Stimulated activated CD8-positive, alpha-beta memory T cell treated with anti-CD3 and anti-CD28 coated beads, Interleukin-15, amount 100 ng/mL, for 4 hours (primary cell): Measurements from ENCODE around the gene ADAMTSL3.

Experiments used
- DNase-seq, 2 donors: peaks; one replicate each; pipeline ENCODE4 v3.0.0-alpha.2; 2020; ENCODE audit warnings: low read depth in 2 of 2

Gene ADAMTSL3

DNA sequence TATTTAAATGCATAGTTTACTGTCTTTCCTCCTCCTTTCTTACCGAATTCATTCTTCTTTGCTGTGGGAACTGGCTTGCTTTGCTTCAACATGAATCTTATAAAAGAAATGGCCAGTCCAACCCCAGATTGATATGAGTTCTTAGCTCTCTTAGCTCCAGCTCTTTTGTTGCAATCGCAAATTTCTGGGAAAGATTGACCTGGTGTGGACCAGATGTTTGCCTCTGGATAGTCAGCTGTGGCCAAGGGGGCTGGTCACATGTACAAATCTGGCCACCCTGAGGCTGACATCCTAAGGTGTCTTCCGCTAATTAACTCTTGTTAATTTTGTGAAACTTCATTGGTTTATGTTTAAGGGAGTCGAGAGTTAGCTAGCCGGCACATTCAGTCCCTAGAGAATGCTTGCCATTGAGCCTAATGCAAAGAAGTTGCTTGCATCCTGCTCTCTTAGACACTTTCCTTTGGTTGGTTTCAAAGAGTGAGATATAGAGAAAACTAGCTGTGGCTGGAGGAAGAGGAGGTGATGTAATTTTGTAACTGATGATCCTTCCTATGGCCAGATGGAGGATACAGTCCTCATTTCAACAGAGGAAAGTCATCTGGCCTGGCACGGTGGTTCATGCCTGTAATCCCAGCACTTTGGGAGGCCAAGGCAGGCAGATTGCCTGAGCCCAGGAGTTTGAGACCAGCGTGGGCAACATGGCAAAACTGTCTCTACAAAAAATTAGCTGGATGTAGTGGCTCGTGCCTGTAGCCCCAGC, 162.4 kb downstream of the ADAMTSL3 start:
- no peak for DNase-seq

GRCh38 chr15:83818591-83818990, 164.7 kb downstream of the ADAMTSL3 start:
- no peak for DNase-seq

- no peak for DNase-seq
These were observed 176.5 kb downstream of the ADAMTSL3 start for GRCh38 chr15:83830381-83830780.

- DNase-seq: no peak
These were observed 179.6 kb downstream of the ADAMTSL3 start for GRCh38 chr15:83833569-83833968.

DNA sequence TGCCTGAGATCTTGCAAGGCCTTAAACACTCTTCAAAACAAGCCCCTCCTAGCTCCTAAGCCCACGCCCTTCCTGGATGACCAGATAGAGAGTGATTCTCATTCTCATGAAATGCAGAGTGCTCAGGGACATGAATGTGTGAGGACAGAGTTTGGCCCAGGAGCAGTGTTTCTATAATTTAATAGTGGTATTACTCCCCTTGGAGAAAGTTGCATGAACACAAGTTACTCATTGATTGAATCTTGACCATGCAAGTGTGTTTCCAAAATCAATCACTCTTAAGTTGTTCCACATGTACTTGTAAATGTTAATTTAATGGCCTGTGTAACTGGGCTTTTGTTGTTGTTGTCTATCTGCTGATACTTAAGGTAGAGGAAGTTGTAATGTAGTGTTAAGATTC, 181.6 kb downstream of the ADAMTSL3 start:
- DNase-seq: no peak

DNA sequence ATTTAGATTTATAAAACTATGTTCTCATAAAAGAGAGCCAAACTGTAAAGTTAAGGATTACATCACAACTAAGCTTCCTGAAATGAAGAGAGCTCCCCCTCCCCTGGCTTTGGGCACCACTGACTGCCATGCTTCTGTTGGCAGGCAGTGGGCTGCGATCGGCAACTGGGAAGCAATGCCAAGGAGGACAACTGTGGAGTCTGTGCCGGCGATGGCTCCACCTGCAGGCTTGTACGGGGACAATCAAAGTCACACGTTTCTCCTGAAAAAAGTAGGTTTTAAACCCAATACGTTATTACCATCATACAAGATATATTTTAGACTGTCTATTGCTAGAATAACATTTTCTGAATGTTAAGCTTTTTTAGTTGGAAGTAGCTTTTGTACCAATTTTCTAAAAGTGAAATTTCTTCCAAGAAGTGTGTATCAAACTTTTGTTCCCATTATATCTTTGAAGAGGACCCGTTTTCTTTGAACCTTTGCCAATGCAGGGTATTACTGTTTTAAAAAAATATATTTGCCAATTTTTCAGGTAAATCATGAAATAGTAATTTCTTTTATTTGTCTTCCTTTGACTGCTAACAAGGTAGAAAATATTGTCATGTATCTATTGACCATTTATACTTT, 184.1 kb downstream of the ADAMTSL3 start:
- no peak for DNase-seq

GRCh38 chr15:83838763-83839162, 184.8 kb downstream of the ADAMTSL3 start:
- no peak for DNase-seq

- DNase-seq: no peak
These were observed 188.4 kb downstream of the ADAMTSL3 start for GRCh38 chr15:83842281-83842680.

DNA sequence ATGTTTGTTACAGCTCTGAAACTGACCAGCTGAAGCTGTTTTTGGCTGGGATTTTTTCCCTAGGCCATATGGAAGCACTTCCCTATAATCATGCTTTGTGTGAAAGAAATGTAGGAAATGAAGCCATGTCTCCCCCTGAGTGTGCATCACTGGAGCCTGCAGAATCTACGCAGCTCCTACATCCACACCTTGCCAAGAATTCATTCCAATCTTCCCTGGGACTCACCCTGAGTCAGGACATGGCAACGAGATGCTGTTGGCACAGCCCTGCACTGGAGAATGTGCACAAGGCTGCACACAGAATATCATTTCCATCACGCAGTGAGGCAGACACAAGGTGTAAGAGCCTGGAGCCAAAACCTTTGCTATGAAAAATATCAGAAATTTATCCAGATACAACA, 189.5 kb downstream of the ADAMTSL3 start:
- no peak for DNase-seq

- no peak for DNase-seq
These were observed 190.8 kb downstream of the ADAMTSL3 start for GRCh38 chr15:83844742-83845141.

DNA sequence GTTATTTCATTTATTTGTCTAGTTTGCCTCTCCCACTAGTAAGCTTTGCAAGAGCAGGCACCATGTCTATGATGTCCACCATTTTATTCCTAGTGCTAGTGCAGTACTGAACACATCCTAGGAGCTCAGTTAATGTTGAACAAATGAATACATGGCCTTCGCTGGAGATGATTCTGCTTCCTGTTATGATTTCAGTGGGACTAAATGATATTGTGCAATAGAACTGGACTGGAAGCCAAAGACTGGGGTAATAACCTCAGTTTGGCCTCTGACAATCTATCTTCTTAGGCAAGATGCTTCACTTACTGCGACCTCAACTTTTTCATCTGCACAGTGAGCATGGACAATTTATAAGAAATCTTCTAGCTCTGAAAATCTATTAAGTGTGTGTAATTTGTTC, 191.3 kb downstream of the ADAMTSL3 start:
- DNase-seq: no peak

DNA sequence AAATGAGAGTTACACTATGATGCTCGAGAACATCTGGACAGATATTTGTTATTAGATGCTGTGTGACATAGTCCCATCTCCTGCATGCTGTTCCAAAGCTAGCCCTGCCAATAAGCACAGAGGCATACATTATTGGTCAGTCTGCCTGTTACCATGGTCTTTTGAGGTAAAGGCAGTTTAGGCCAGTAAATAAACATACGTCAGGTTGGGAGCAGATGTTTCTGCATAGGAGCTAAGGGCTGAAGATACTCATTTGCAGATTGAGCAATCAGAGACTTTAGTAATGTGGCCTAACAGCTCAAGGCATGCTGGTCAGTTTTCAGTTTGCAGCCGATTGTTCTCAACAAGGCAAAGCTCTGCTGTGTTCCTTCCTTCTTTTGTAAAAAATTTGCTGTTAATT, 192.9 kb downstream of the ADAMTSL3 start:
- no peak for DNase-seq

DNA sequence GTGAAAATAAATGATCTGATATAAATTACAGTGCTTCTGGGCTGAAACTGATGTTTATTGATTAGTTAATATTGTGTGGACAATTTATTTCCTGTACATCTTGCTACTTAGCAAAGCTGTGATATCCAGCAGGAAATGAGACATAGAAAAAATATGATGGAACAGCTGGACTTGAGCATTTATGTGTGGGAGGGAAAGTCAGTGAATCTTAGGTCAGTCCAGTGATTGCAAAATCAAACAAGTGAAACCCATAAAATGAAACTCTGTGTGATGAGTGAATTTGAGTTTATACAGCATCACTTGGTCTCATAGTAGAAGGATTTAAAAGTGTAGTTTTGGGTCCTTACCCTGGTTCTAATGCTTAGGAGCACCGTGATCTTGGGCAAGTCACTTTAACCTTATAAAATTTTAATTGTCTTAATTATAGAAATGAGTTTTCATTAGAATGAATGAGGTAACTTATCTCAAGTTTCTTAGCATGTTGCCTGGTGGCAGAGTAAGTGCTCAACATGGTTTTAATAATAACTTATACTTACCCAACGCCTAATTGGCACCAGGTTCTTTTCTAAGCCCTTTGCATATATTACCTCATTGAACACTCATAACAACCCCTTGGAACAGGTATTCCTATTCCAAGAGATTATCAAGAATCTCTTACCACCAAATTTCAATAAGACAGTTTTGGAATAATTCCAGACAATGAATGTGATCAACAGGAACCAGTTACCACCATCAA, 194.6 kb downstream of the ADAMTSL3 start:
- no peak for DNase-seq

DNA sequence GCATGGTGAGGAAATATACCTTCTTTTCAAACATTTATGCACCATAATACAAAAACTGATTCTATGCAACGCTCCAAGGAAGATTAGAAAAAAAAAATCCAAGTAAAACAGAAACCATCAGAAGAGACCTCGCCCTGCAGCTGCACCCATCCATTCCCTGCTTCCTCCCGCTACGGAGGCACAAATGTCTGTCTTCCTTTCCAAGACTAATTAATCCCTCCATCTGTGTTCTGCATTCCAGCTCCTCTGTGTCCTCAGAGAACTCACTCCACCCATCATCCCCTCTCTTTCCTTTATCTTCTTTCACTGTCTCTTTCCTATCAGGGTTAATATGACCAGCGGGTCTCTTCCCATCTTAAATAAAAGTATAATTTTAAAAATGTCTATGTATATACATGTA, 196.1 kb downstream of the ADAMTSL3 start:
- no peak for DNase-seq

DNA sequence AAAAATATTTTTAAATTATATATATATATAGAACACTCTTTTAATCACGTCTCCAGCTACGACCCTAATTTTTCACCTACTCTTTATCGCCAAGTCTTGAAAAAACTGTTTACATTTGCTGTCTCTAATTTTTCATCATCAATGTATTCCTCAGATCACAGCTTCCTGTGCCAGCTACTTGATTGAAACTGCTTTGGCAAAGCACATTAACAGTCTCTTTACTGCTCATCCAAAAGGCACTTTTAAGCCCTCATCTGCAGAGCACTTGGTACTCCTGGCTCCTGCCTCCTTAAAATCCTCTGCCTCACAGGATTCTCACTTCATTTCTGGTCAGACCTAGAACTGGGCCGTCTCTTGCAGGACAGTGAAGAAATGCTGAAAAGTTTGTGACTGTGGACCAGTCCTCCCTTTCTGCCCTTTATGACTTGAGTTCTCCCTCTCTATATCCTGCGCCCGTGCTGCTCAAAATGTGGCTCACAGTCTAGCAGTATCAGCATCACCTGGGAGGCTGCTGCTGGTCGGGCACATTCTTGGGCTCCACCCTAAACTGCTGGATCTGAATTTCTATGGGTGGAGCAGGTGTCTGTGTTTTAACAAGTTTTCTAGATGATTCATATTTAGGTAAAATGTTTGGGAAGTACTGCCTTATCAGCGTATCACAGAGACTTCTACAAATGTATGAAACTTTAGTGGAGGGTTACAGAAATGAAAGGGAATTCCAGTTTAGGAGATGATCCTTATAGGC, 196.8 kb downstream of the ADAMTSL3 start:
- DNase-seq: no peak

DNA sequence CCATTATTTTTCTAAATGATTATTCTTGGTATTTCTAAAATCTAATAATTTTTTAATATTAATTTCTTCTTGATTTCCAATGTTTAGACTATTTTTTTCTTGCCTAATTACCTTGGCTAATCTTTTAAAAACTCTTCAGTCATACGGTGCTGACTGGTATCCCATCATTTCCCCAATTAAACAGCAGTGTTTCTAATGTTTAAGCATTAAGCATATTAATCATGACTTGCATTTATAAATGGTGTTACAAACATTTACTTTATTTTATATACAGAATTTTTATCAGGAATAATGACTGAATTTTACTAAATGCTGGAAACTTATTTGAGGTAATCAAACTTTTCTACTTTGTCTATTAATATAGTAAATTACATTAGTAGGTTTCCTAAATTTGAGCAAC, 199.3 kb downstream of the ADAMTSL3 start:
- no peak for DNase-seq

DNA sequence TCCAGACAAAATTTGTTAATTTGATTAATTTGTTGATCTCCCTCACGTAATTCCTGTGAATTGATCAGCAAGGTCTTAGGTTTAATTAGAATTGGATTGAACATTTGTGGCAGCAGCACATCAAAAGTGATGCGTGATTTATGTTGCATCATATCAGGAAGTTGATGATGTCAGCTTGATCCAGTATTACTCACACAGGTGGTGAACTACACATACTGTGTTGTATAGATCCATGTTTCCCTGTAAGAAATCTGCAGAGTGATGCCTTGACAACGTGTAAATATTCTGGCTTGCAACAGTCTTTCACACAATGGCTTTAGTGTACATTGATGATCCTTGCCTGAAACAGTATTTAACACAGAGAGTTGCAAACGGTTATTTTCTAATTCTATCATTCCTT, 200.4 kb downstream of the ADAMTSL3 start:
- no peak for DNase-seq

DNA sequence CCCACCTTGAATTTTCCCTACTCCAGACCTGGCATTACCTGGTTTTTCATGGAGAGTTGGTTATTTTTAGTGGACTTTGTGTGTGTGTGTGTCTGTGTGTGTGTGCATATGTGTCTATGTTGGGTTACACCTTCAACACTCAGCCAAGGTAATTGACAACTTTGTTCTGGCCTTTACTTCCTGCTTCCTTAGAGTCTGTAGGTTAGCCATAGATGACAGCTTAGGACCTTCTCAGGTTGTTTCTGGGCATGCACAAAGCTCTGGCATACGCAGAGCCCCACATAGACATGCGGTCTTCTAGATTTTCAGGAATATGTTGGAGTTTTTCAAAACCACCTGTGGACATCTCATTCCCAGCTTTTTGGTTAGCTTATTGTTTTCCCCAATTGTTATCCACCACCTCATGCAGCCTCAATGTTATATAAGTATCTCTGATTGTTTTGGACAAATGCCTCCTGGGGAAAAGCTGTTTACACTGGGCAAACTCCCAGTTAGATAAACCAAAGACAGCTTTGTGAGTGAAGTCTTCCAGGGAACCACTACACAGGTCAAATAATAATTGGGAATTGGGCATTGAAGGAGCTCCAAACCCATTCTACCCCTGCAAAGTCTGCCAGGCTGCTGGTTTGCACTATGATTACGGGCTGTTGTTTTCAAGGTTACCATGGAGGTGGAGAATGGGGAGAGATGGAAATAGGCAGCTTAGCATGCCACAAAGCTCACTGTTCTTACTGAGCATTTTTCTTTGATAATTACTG, 201.2 kb downstream of the ADAMTSL3 start:
- DNase-seq: no peak

GRCh38 chr15:83855956-83856355, 202.0 kb downstream of the ADAMTSL3 start:
- DNase-seq: no peak

DNA sequence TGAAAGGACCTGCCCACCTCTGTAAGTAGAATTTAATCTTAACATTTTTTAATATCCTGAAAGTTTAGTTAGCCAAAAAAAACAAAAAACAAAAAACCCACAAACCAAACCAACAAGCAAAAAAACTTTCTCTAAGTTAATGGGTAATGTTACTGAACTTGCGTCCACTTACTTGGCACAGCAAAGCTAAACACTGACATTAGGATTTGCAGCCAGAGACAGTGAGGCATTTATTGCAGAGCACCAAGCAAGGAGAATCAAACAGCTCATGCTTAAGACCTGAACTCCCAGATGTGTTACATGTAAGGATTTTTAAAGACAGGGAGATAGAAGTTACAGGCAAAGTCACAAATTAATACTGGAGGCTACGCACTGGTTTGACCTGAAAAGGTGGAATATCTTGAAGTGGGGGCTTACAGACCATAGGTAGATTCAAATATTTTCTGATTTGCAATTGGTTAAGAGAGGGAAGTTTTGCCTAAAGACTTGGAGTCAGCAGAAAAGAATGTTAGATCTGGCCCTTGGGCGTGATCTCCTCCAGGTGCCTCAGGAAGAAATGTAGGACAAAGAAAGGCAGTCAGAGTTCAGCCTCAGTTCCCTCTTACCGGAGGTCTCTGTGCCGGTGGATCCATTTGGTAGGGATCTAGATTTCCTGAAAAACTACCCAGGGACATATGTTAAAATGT, 205.0 kb downstream of the ADAMTSL3 start:
- no peak for DNase-seq

DNA sequence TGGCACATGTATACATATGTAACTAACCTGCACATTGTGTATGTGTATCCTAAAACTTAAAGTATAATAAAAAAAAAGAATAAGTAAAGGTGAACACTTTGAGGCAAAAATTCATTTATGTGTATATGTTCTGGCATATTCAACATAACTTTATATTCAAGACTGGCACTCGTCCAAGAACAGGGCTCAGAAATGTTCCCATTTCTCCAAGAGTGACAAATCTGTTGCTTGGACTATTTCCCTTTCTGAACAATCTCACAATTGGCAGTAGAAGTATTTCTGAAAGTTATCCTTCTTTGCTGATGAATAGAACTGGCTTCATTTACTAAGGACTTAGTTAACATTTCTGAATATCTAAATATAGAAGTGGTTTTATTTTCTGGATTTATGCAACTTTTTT, 212.8 kb downstream of the ADAMTSL3 start:
- no peak for DNase-seq
